ENCODE data around the gene DTNBP1. TPM values are rescaled to one million over a fixed set of nuclear protein-coding genes. Genes with fewer than 3 reads are reported as not detected.

The DTNBP1 gene
- total RNA-seq, 1 donor from 2014 or later: 20.8 TPM

DNA sequence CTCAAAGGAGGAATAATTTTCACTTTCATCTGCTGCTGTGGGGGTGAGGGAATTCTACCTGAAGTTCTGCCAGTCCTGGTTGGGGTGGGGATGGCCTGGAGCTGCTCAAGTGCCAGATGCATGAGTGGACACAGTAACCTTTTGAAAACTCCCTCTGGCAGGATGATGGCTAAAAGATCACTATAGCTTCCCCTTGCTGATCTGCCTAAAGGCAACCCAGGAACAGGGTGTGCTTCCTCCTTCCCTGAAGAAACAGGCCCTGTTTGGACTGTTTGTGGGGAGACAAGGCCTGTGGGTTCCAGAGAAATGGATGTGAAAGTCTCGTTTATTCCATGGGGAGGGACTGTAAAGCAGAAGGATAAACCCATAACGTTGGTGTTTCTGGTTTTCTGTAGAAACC is 176.9 kb downstream of the DTNBP1 start:
- DNase-seq: no peak
- intact Hi-C loops (cut with DNase I): no loop called here

DNA sequence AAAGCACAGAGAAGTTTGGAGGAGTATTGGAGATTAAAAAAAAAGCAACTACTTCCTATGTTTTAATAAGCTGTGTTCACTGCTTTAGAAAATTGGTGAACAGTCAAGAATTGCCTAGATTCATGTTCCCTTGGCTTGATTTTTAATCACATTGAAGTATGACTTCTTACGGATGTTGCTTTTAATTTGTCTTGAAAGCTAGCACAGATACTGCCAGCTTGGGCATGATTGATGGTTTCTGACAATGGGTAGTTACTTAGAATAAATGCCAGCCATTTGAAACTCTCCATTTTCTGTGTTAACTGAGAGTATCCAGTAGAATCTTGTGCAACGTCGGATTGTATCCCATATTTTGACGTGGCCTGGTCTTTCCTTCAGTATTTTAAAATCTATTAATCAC is 178.0 kb downstream of the DTNBP1 start:
- DNase-seq (no peak), ATAC-seq (ENCODE audit: poor library complexity) (no peak)
- intact Hi-C loops (cut with DNase I): no loop called here

More for the DNA sequence above, 176.9 kb downstream of the DTNBP1 start:
- no peak for ATAC-seq (ENCODE audit: poor library complexity)

DNA sequence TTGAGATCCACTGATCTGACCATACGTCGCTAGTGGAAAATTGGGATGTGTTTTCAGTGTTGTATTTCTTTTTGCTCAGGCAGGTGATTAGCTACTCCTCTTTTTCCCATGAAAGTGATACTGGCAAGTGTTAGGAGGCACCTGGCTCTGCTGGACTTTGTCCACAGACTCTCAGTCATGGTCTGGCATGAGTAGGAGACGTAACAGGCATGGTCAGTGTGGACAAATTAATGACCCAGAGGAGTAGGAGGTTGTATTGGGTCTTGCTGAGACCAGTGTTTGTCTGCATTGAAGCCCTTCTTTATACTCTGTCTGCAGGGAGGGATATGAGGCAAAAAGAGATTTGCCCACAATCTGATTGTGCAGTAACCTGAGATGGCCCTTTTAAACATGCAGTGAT is 178.7 kb downstream of the DTNBP1 start:
- no peak for ATAC-seq (ENCODE audit: poor library complexity)
- no peak for DNase-seq
- intact Hi-C loops (cut with DNase I): no loop called here

DNA sequence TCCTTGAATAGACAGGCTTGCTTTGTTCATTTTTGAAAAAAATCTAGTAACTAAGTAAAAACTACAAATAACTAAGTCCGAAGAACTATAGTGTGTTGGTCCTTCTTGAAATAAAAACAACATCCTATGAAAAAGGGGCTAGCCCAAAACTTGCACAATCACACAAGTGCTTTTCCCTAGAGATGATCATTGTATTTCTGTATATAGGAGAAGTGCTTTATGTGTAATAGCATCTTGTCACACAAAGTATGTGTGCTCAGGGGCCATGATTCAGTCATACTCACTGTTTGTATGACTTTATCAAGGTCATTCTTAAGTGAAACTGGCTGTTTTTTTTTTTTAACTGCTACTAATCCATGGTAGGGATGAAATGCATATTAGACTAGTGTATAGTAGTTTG is 179.8 kb downstream of the DTNBP1 start:
- ATAC-seq (ENCODE audit: poor library complexity) (no peak), DNase-seq (no peak)
- intact Hi-C loops (cut with DNase I): no loop called here

DNA sequence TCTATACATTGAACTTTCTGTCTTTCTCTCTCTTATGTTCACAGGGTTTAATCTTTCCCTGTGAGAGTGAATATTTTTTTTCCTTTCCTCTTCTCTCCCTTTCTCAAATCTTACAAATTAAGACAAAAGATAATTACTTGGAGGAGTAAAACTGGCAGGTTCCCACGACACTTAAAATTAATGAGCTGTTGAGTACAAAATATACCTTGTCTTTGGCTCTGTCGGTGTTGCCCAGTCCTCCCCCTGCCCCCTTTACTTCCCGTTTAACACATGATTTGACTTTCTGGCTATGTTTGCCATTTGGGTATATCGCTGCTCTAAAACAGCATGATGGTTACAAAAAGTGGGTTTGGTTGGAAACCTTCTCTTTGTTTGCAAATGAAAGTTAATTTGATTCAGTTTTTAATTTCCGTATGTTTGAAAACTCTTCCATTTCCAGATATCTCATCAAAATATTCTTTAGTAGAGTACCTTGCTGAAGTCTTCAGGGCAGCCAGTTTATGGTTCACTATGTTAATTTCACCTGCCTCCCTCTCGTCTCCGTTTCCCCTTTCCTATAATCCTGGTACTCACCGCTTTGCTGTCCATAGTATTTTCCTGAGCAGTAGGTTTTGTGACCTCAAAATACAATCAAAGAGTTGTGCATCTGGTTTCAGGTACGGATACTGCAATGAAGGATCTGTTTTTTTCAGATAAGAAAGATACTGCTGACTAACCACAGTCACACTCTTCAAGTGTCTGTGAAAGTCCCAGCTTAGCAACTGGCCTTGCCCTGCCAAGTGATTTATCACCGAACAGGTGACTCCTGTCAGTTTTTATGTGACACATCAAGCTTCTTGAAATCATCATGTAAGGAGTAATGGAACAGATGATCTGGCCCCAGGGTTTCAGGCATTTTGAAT is 181.2 kb downstream of the DTNBP1 start:
- intact Hi-C loops (cut with DNase I): no loop called here
- DNase-seq: no peak
- ATAC-seq (ENCODE audit: poor library complexity): peak; percentile 36

DNA sequence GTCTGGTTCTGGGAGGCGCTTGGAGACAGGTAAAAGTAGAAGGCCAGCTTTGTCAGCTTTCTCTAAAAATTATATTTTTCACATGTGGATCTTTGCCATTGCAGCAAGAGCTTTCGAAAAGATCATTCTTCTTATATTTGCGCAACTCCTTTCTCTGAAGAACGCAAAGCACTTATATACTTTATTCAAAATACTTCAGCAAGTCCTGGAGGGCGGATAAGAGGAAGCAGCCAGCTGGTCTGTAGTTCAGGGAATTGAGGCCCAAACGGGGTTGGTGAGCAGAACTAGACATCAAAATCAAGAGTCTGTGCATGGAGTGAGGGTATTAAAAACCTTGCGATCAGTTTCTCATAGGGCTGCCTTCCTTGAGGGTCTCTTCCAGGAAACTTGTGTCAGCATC is 182.3 kb downstream of the DTNBP1 start:
- intact Hi-C loops (cut with DNase I): no loop called here
- no peak for ATAC-seq (ENCODE audit: poor library complexity)
- DNase-seq: no peak

DNA sequence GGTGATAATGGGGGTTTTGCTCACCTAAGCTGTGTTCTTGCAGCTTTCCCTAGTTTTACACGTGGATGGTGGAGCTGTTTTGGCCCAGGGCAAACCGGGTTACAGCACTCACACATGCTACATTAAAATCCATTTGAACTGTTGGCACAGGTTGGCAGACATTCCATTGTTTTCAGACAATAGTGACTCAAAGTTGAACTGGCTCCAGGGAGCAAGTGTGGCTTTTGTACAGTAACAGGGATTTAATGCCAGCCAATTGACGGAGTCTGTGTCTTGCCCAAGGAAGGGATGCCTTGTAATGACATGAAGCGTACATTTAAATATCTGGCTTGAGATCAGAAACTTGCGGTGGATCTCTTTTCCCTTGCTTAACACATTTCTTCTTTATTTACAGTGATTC is 183.1 kb downstream of the DTNBP1 start:
- intact Hi-C loops (cut with DNase I): no loop called here
- DNase-seq (no peak), ATAC-seq (ENCODE audit: poor library complexity) (peak; percentile 70)

DNA sequence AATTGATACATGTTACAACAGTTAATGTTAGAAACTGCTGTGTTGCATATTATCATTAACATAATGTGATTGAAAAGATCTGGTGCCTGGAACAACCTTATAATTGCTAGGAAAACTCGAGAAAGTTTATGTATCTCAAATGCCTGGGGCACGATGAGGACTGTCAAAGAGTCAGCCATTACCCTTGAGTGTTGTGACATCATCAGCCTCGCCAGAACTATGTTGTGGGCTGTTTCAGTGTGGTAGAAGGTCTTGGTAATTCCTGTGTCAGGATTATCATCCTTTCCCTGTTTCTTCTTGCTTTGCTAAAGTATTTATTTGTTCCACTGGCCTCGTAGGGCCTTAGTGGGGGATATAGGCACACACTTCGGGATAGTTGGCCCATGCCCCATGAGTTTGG is 185.1 kb downstream of the DTNBP1 start:
- DNase-seq: no peak
- intact Hi-C loops (cut with DNase I): no loop called here
- no peak for ATAC-seq (ENCODE audit: poor library complexity)

DNA sequence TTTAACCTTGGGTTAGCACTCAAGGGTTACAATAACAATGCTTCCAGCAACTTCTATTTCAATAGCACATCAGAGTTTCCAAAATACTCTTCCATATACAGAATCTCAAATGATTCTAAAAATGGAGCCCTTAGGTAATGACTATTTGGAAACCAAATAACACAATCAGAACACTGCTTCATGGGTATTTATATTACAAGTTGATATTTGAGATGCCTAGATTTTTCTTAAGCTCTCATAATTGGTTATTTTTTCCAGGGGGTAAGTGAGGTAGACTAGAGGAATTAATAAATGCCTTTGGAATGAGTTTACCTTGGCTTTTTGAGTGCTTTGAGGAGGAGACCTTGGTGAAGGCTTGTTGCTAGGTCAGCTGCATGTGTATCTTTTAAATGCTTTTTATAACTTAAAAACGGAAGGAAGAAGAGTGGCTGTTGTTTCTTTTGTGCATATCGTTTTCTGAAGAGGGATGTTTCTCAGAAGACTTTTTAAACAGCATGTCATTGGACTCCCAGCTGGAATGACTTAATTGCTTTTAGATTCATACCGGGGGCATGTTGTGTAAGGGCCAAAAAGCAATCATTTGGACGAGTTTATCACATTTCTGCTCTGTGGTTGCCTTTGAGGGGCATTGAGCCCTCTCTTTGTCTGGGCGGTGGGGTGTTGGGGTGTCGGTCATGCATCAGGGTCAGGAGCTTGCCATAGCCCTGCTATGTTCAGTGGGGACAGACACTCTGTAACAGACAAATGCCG is 186.0 kb downstream of the DTNBP1 start:
- ATAC-seq (ENCODE audit: poor library complexity) (peak; percentile 36), DNase-seq (no peak)
- intact Hi-C loops (cut with DNase I): no loop called here

DNA sequence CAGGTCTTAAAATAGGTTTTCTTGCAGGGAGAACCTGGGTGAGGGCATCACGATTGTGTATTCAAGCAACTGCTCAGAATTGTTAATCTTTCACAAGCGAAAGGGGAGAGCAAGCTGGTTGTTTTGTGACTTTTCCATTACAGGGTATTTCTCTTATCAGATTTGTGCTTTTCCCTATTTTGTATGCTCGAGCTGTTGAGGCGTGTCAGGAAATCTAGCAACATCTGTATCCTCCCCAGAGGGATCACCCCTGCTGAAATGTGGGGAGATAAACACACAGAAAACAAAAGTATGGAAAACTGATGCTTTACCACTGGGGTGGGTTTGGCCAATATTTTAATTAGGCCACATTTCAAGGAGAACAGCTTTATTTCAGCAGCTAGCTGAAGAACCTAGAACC is 187.0 kb downstream of the DTNBP1 start:
- intact Hi-C loops (cut with DNase I): no loop called here
- DNase-seq (no peak), ATAC-seq (ENCODE audit: poor library complexity) (no peak)

DNA sequence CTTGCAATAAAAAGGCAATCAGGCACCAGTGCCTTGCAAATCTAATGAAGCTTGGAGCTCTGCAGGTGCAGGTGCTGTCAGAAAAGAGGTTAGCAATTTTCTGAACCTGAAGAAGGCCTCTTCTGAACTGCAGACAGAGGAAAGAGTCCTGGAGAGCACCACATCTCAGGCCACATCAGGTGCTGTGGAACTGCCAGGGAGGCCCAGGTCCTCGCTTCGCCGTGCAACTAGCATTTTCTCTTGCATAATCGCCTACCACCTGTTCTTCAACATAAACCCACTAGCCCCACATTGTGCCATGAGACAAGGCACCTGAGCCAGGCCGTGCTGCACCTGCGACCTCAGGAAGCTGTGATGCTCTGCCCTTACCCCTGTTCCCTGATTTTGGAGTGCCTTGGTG is 187.6 kb downstream of the DTNBP1 start:
- intact Hi-C loops (cut with DNase I): no loop called here
- no peak for ATAC-seq (ENCODE audit: poor library complexity)
- DNase-seq: no peak

DNA sequence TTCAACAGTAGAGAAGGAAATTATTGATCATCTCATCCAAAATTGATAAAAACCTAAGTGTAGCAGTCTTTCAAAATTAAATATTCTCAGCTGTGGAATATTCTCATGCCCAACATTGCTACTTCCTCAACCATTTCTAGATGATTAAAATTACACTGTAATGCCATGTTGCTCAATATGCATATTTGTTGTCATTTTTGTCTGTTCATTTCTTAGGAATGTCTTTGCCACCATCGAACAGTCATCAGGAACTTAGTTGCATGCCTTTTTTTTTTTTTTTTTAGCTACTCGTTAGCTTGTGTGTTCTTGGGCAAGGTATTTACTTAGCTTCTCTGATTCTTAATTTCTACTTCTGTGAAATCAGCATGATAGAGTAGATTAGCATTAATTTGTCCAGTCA is 188.6 kb downstream of the DTNBP1 start:
- ATAC-seq (ENCODE audit: poor library complexity) (no peak), DNase-seq (no peak)
- intact Hi-C loops (cut with DNase I): no loop called here

DNA sequence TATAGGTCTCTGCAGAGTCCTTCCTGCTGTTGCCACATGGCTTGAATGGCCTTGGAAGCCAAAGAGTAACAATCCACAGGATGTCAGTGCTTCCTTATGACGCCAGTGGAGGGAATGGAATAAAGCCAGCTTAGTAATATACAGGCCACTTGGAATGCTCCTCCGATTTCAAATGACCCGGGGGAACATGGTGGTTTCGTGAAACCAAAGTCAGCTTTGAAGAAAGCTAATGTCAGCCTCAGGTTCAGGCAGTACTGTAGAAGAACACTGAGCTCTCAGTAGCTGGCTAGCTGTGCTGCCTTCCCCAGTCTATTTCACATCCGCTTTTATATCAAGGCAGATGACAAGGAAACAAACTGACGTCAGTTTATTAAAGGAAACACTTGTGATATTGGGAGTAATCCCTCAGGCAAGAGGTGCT is 189.1 kb downstream of the DTNBP1 start:
- intact Hi-C loops (cut with DNase I): no loop called here
- DNase-seq (no peak), ATAC-seq (ENCODE audit: poor library complexity) (peak; percentile 67)

DNA sequence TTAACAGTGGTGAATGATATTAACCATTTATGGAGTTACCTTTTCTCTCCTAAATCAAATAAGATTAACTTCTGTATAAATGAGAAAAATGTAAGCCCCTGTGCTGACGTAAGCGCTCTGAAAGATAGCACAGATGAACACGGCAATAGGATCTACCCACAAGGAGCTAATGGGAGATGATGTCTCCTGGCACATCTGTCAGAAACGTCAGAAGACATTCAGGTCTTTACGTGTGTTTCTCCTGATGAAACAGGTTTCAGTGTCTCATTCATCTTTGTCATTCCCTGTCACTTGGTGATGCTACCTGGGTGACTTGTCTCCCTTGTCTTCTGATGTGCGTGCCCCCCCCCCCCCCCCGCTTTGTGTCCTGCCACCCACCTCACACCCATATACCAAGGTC is 189.7 kb downstream of the DTNBP1 start:
- ATAC-seq (ENCODE audit: poor library complexity): no peak
- intact Hi-C loops (cut with DNase I): no loop called here
- no peak for DNase-seq
